Measurements from ENCODE around the gene TARP.
A peak's percentile ranks its signal among the peaks of the same experiment; 100 is the strongest.

Gene TARP

DNA sequence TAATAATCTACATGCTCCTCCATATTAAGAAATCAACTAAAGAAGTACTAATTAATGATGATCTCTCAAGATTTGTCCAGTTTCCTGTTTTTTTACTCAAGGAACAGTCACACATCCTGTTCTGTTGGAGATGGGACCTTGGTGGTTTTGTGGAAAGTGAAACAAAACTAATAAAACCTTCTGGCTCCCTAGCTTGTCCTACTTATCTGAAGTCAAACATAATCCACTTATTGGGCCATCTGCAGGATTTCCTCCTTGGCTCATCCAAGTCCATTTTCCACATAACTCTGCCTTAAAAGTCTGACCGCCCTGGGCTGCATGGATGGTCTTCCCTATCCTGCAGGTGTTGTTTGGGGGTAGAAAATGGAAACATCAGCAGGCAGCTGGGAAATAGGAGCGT is 39.4 kb upstream of the TARP start:
- ATAC-seq, result no peak
- peak; percentile 28; the same call in 1 of the 2 replicates for TF ChIP-seq TCF4 (CRISPR knock-in tag; IDR thresholded peaks at IDR 0.05; ENCODE audit: borderline replicate concordance)
- TF ChIP-seq POU6F1 (CRISPR knock-in tag; IDR thresholded peaks at IDR 0.05; ENCODE audit: borderline replicate concordance, low read depth), result no peak
- no peak for TF ChIP-seq ZNF8 (CRISPR knock-in tag; IDR thresholded peaks at IDR 0.05)

GRCh38 chr7:38311329-38311937 is 38.0 kb upstream of the TARP start:
- TF ChIP-seq, protein P1, sequence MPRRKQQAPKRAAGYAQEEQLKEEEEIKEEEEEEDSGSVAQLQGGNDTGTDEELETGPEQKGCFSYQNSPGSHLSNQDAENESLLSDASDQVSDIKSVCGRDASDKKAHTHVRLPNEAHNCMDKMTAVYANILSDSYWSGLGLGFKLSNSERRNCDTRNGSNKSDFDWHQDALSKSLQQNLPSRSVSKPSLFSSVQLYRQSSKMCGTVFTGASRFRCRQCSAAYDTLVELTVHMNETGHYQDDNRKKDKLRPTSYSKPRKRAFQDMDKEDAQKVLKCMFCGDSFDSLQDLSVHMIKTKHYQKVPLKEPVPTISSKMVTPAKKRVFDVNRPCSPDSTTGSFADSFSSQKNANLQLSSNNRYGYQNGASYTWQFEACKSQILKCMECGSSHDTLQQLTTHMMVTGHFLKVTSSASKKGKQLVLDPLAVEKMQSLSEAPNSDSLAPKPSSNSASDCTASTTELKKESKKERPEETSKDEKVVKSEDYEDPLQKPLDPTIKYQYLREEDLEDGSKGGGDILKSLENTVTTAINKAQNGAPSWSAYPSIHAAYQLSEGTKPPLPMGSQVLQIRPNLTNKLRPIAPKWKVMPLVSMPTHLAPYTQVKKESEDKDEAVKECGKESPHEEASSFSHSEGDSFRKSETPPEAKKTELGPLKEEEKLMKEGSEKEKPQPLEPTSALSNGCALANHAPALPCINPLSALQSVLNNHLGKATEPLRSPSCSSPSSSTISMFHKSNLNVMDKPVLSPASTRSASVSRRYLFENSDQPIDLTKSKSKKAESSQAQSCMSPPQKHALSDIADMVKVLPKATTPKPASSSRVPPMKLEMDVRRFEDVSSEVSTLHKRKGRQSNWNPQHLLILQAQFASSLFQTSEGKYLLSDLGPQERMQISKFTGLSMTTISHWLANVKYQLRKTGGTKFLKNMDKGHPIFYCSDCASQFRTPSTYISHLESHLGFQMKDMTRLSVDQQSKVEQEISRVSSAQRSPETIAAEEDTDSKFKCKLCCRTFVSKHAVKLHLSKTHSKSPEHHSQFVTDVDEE (CRISPR knock-in tag; IDR thresholded peaks at IDR 0.05), result no peak
- TF ChIP-seq TOX (CRISPR knock-in tag; IDR thresholded peaks at IDR 0.05; ENCODE audit: borderline replicate concordance), result no peak
- no peak for TF ChIP-seq CSDC2 (CRISPR knock-in tag; IDR thresholded peaks at IDR 0.05)
- TF ChIP-seq, protein P2, sequence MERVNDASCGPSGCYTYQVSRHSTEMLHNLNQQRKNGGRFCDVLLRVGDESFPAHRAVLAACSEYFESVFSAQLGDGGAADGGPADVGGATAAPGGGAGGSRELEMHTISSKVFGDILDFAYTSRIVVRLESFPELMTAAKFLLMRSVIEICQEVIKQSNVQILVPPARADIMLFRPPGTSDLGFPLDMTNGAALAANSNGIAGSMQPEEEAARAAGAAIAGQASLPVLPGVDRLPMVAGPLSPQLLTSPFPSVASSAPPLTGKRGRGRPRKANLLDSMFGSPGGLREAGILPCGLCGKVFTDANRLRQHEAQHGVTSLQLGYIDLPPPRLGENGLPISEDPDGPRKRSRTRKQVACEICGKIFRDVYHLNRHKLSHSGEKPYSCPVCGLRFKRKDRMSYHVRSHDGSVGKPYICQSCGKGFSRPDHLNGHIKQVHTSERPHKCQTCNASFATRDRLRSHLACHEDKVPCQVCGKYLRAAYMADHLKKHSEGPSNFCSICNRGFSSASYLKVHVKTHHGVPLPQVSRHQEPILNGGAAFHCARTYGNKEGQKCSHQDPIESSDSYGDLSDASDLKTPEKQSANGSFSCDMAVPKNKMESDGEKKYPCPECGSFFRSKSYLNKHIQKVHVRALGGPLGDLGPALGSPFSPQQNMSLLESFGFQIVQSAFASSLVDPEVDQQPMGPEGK (CRISPR knock-in tag; IDR thresholded peaks at IDR 0.05; ENCODE audit: borderline replicate concordance), result no peak
- no peak for TF ChIP-seq ZNF70 (CRISPR knock-in tag; IDR thresholded peaks at IDR 0.05)
- TF ChIP-seq POU6F1 (CRISPR knock-in tag; IDR thresholded peaks at IDR 0.05; ENCODE audit: borderline replicate concordance, low read depth), result no peak
- TF ChIP-seq SNAI2 (CRISPR knock-in tag; IDR thresholded peaks at IDR 0.05), result no peak
- TF ChIP-seq RARB (CRISPR knock-in tag; IDR thresholded peaks at IDR 0.05), result no peak
- TF ChIP-seq ZNF565 (CRISPR knock-in tag; conservative IDR thresholded peaks at IDR 0.05; ENCODE audit: low read depth), result no peak
- TF ChIP-seq ISL1 (CRISPR knock-in tag; IDR thresholded peaks at IDR 0.05), result no peak
- TF ChIP-seq OSR1 (CRISPR knock-in tag; IDR thresholded peaks at IDR 0.05), result no peak
- TF ChIP-seq, protein P3, sequence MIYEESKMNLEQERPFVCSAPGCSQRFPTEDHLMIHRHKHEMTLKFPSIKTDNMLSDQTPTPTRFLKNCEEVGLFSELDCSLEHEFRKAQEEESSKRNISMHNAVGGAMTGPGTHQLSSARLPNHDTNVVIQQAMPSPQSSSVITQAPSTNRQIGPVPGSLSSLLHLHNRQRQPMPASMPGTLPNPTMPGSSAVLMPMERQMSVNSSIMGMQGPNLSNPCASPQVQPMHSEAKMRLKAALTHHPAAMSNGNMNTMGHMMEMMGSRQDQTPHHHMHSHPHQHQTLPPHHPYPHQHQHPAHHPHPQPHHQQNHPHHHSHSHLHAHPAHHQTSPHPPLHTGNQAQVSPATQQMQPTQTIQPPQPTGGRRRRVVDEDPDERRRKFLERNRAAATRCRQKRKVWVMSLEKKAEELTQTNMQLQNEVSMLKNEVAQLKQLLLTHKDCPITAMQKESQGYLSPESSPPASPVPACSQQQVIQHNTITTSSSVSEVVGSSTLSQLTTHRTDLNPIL (CRISPR knock-in tag; IDR thresholded peaks at IDR 0.05; ENCODE audit: low read depth), result no peak
- no peak for ATAC-seq

DNA sequence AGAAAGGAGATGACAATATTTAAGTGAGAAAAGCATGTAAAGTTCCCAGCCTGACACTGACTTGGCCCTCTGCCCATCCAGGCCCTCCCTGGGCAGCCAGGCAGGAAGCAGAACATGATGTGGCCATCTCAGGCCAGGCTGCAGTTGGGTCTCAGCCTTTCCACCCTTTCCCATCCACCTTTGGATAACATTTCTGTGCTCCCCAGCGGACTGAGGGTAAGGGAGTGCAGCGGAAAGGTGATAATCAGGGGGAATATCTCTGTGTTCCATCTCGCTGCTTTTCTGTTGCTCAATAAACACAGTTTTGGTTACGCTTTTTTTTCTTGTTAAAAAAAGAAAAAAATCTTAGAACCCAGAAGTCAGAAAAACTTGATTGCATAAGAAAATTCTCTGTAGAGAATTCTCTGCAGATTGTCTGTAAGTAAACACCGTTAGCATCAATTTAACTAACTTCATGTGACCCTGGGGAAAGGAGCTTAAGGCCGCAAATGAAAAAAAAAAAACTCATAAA is 37.2 kb upstream of the TARP start:
- TF ChIP-seq ZFP3 (CRISPR knock-in tag; IDR thresholded peaks at IDR 0.05) (no peak), ISL1 (CRISPR knock-in tag; IDR thresholded peaks at IDR 0.05) (no peak), RARB (CRISPR knock-in tag; IDR thresholded peaks at IDR 0.05) (no peak)
- TF ChIP-seq, protein P3 (CRISPR knock-in tag; IDR thresholded peaks at IDR 0.05; ENCODE audit: low read depth), result no peak
- TF ChIP-seq, protein P2 (CRISPR knock-in tag; IDR thresholded peaks at IDR 0.05; ENCODE audit: borderline replicate concordance), result no peak

More for the DNA sequence above, 37.2 kb upstream of the TARP start:
- ATAC-seq, result 0 out of 3 replicates have a peak, but pooled peaks have one; percentile 30

Measured in SK-N-SH treated with all-trans-retinoic acid at 6 μM for 48 hours (cell line).